ENCODE measurements around the gene PDE4C.

PDE4C gene

DNA sequence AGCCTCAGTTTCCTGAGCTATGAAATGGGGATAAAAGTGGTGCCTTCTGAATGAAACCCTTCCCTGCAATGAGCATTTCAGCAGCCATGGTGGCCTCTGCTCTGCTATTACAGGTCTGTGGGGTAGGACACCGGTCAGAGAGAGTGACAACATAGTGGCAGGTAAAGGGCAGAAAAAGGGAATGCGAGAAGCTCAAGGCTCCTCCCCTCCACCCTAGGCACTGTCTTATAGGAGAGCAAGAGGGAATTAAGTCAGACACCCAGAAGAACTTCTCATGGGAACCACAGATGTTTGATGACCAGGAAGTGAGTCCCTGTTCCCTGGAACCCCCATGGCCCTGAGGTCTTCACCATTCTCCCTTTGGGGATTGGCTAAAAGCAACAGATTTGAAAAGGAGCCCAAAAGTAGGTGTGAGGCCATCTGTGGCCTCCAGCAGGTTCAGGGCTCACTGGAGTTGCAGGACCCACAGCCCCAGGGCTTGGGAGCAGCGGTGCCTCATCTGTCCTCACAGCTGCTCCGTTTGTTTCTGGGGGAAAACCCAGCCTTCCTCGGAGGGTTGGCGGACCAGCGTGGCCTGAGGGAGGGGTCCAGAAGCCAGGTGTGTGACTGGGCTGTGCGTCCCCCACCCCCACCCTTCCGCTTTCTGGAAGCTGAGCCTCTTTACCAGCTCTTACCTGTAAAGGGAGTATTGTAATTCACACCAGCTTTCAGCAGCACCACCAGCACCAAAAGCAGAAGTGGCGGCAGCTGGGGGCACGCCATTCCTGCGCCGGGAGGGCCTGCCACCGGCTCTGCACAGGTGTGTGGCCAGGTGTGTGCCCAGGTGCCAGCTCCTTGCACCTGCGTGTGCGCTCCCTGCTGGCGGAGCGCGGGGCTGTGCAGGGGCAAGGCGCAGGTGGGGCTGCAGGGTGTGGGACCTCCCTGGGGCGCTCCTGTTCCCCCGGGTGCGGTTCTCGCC, 28.6 kb upstream of the PDE4C start:
- DNase-seq (ENCODE audit: low read depth in 3 of 3) = no peak

DNA sequence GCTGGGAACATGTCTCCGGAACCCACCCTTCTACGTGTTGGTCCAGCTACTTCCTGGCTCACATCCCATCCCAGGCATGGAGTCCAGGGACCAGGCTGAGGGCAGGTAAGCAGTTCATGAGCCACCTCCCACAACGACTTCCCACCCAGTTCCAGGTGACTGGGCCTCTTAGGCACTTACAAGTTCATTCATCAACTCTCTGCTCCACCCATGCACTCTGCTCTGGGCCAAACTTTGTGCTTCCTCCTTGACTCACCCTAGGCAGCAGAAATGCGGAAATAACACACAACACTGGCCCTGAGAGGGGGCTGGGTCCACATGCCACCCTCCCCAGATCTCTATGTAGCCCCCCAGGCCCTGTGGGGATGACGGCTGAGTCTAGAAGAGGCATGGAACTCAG, 27.5 kb upstream of the PDE4C start:
- no peak for DNase-seq (ENCODE audit: low read depth in 3 of 3)

- no peak for DNase-seq (ENCODE audit: low read depth in 3 of 3)
Measured at GRCh38 chr19:18253130-18253529, 26.9 kb upstream of the PDE4C start.

- no peak for DNase-seq (ENCODE audit: low read depth in 3 of 3)
Measured at GRCh38 chr19:18252370-18252717, 26.1 kb upstream of the PDE4C start.

GRCh38 chr19:18251587-18252369, 25.5 kb upstream of the PDE4C start:
- peak; percentile 44 to 71 (median 70) for DNase-seq (ENCODE audit: low read depth in 3 of 3)

DNA sequence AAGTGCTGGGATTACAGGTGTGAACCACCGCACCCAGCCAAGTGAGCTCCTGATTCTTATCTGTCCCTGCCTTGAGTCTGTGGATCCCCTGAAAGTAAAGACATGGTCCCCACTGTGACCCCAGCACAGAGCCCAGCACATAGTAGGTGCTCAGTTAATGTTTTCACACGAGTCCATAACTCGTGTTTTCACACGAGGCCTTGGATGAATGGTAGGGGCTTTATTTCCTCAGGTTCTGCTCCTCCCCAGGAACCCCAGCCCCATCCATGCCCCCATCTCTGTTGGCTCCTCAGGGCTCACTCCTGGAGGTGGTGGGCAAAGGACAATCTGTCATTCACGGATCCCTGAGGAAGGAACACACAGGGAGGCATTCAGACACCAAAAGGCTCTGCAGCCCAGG, 23.6 kb upstream of the PDE4C start:
- DNase-seq (ENCODE audit: low read depth in 3 of 3) = no peak

DNA sequence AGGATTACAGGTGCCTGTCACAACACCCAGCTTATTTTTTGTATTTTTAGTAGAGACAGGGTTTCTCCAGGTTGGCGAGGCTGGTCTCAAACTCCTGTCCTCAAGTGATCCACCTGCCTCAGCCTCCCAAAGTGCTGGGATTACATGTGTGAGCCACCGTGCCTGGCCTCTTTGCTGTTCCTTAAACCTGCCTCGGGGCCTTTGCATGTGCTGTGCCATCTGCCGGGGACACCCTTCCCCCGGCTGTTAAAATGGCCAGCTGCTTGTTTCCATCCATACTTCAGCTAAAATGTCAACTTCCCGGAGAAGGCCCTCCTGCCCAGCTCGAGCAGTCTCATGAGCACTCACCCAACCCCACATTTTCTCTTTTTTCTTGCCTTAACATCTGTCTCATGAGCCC, 19.1 kb upstream of the PDE4C start:
- DNase-seq (ENCODE audit: low read depth in 3 of 3) = no peak

- no peak for DNase-seq (ENCODE audit: low read depth in 3 of 3)
Measured at GRCh38 chr19:18239303-18239702, 13.1 kb upstream of the PDE4C start.

DNA sequence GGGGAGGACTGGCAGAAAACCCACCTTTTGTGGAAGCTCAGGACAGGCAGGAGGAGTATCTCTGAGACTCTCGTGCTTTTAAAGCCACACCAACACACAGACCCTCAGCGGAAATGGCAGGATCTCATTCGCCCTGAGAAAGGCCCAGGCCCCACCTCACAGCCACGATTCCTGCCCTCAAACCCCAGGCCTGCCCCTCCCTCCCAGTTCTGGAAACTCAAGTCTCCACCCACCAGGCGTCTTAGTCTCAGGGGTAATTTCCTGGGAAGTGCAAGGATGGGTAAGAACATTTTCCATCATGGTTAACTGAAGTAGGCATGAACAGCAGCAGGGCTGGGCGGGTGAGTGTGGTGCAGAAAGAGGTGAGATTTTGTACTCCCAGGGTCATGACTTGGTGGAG, 8.0 kb upstream of the PDE4C start:
- DNase-seq (ENCODE audit: low read depth in 3 of 3) = no peak

DNA sequence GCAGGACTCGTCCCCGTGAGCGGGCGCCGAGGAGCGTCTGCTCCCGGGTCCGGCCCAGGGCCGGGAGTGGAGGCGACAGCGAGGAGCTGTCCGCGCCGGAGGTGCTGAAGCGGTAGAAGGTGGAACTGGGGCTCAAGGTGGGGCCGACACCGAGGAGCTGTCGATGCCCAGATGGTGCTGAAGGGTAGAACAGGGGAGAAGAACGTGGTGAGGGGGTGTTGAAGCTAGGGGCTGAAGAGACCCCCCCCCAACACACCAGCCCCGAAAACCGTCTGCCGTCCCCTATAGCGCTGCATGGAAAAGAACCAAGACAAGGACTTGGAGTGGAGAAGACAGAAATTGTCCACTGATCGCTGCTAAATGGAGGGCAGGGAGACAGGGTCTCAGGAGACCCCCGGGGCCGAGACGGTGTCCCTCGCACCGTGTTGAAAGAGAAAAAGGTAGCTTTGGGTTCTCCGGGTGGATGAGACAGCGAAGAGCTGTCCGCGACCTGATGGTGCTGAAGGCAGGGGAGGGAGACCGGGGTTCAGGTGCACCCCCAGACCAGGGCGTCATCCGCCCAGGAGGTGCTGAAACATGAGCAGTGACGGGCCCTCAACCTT, 7.1 kb upstream of the PDE4C start:
- peak in 2 of 3 donors; percentile 15 to 37 for DNase-seq (ENCODE audit: low read depth in 3 of 3)

DNA sequence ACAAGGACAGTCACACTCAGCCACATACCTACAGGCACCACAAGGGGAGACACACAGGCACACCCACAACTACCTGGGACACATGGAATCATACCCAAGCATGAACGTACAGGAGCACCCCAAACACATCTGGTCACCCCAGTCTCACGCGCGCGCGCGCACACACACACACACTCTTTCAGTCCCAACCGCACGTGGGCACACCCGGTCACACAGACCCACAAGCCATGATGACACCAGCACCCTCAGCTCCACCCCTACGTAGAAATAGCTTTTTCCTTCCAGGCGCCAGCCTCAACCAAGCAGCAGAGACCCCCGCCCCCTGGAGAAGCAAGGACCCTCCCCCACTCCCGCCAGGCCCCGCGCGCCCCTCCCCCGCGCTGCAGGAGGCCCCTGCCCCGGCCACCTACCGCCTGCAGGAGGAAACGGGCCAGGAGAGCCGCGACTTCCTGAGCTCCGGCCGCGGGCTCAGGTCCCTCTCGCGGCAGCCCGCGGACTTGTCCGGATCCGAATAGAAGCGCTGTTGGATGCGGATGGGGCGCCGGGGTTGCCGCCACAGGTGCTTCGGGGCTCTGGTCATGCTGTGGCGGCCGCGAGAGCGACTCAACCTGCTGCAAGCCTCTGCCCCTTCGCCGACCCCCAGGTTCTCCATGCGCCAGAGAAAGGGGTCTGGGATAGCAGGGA, 6.4 kb upstream of the PDE4C start:
- no peak for DNase-seq (ENCODE audit: low read depth in 3 of 3)

DNA sequence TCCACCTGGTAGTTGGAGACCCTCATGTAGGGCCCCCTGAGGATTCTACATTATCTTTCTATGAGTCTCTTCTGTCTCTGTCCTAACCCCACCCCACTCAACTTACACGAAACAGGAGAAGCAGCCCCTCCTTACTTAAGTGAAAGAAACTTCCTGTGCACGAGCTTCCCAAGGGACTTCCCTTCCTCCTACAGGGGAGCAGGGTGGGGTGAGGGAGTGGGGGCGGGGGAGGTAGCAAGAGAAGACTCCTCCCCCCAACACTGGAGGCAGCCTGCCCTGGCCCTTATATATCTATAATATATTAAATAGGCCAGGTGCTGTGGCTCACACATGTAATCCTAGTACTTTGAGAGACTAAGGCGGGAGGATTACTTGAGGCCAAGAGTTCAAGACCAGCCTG, 5.5 kb upstream of the PDE4C start:
- no peak for DNase-seq (ENCODE audit: low read depth in 3 of 3)

GRCh38 chr19:18230941-18231734, 4.9 kb upstream of the PDE4C start:
- DNase-seq (ENCODE audit: low read depth in 3 of 3) = no peak

GRCh38 chr19:18229915-18230314, 3.7 kb upstream of the PDE4C start:
- DNase-seq (ENCODE audit: low read depth in 3 of 3) = no peak

GRCh38 chr19:18229474-18229873, 3.2 kb upstream of the PDE4C start:
- DNase-seq (ENCODE audit: low read depth in 3 of 3) = no peak

DNA sequence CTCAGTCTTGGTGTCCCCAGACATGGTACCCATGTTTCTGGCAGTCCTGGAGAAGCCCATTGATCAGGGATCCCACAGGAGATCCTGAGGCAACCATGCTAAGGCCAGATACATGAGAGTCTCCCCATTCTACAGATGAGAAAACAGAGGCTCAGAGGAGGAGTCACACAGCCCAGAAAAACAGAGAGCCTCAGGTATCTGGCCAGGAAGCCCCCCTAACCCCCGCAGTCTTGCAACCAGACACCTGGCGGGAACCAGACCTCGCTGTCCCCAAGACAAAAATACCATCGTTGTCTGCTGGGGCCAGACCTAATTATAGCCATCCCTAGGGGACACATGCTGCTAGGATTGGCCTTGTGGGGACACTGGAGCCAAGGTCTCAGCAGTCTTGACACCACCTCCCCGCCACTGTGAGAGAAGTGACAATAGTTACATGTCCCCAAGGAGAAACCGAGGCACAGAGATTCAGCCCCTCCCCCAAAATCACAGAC, 1.6 kb upstream of the PDE4C start:
- DNase-seq (ENCODE audit: low read depth in 3 of 3) = no peak

- no peak for DNase-seq (ENCODE audit: low read depth in 3 of 3)
Measured at GRCh38 chr19:18226956-18227780, 930 bp upstream of the PDE4C start.

DNA sequence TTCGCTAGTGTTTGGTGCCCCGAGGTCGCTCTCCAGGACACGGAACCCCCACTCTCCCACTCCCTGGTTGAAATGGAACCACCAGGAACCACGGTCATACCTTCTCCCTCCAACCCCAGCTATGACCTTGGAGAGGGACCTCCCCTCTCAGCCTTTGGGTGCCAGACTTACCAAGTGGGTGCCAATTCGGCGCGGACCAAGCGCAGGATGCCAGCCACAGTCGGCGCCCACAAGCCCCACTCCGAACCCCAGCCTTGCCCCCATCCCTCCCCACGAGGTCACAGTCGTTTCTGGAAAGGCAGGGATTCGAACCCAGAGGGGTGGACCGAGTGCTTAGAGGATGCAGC, 910 bp downstream of the PDE4C start:
- no peak for DNase-seq (ENCODE audit: low read depth in 3 of 3)

DNA sequence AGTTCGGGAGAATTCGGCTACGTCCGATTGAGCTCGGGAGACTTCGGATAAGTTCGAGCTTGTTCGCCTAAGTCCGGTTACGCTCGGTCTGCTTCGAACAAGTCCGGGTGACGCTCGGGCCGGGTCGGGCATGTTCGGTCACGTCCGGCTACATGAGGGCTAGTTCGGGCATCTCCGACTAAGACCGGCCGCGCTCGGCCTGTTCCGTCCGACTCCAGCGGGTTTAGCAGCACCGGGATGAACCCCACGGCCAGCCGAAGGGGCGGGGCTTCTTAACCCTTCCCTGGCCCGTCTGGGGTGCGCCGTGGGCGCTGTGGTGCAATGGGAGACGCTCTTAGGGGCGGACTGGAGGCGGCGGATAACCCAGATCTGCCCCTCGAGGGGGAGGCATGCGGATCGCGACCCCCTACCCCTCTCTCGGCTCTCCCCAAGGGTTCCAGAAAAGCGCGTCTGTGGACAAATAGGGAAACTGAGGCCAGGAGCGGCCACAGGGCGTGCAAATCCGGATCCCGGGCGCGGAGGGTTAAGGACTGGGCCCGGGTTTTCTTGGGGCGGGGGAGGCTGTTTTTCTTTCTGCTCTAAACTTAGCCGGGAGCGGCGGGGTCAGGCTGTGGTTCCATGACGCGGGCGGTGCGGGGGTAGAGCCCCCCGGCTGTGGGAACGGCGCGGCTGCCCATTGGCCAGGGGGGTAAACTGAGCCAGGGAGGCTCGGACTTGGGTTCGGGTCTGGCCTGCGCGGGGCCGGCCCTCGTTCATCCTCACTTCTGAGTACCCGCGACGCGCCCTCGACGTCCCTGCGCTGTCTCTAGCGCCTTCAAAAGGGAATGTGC, 1.5 kb downstream of the PDE4C start:
- peak; percentile 89 to 94 (median 92) for DNase-seq (ENCODE audit: low read depth in 3 of 3)

Data from stimulated activated CD4-positive, alpha-beta T cell treated with anti-CD3 and anti-CD28 coated beads, TNF-alpha, amount 100 ng/mL, for 48 hours (primary cell).